Sigmoid colon (tissue), 7 donors: ENCODE measurements around the gene PHF14. TPM values are rescaled to one million over a fixed set of nuclear protein-coding genes. Genes with fewer than 3 reads are reported as not detected.

Experiments used
- DNase-seq: peaks from one replicate; pipeline ENCODE4 v3.0.0-alpha.2; 2019
- H3K27ac ChIP-seq, 4 donors: fragments of 200-600 bp; sonication (generic); one replicate each; pipeline ENCODE4 v1.5.1; 2016 to 2019; ENCODE audit warnings: mild to moderate bottlenecking in 1 of 4
- H3K27me3 ChIP-seq, 3 donors: fragments of 200-600 bp; sonication (generic); one replicate each; pipeline ENCODE4 v1.5.1; 2019; ENCODE audit warnings: mild to moderate bottlenecking in 1 of 3
- H3K36me3 ChIP-seq, 4 donors: fragments of 200-600 bp; sonication (generic); one replicate each; pipeline ENCODE4 v1.5.1; 2016 to 2019
- H3K4me1 ChIP-seq, 4 donors: fragments of 200-600 bp; sonication (generic); one replicate each; pipeline ENCODE4 v1.5.1; 2017 to 2019
- H3K4me3 ChIP-seq, 4 donors: fragments of 200-600 bp; sonication (generic); one replicate each; pipeline ENCODE4 v1.5.1; 2017 to 2019; ENCODE audit warnings: mild to moderate bottlenecking in 2 of 4, moderate library complexity in 1 of 4
- H3K9me3 ChIP-seq, 4 donors: fragments of 200-600 bp in 3 of 4; sonication (generic) in 3 of 4; one replicate each; pipeline versions ENCODE4 v1.5.1 to v1.6.1; 2013 to 2019
- EP300 ChIP-seq, 4 donors: sonication (generic); formaldehyde crosslinking; IDR thresholded peaks; one replicate each; pipeline ENCODE4 v1.6.1; 2017; ENCODE audit warnings: antibody characterized with exemption in 4 of 4
- POLR2A ChIP-seq, 2 donors: fragments of 450-650 bp; IDR thresholded peaks; one replicate each; pipeline ENCODE4 v1.6.1; 2016; ENCODE audit warnings: antibody characterized with exemption in 2 of 2, mild to moderate bottlenecking in 2 of 2, moderate library complexity in 2 of 2
- POLR2AphosphoS5 ChIP-seq, 4 donors: sonication (generic); formaldehyde crosslinking; IDR thresholded peaks; one replicate each; pipeline ENCODE4 v1.6.1; 2017; ENCODE audit warnings: antibody characterized with exemption in 4 of 4
- WGBS, 2 donors: extraction: QIAGEN DNeasy Blood & Tissue Kit; methylation state at CpG; one replicate each; pipeline ENCODE4 v1.1.7; 2013; 5-methylcytosine and 5-hydroxymethylcytosine counted together
- intact Hi-C: fragments of 100-400 bp; cut with DNase I; formaldehyde crosslinking; loops from one replicate; pipeline ENCODE4 v1.15.1; 2023
- polyA plus RNA-seq, 3 donors: library from polyadenylated mRNA; stranded (reverse); fragments of 200-250 nt; gene quantifications; one replicate each; pipeline ENCODE4 v1.2.3, GENCODE V29; 2013
- total RNA-seq, 4 donors: library from RNA; depleted of rRNA; stranded (reverse); fragments of >200 nt; gene quantifications; one replicate each; pipeline ENCODE4 v1.1.0, GENCODE V29; 2016
- TF ChIP-seq, protein P1 (sequence below), 4 experiments: fragments of 450-650 bp in 3 of 4; fragments of 200-600 bp in 1 of 4; IDR thresholded peaks; one replicate each; pipeline ENCODE4 v1.5.1; 2016 to 2019; ENCODE audit warnings: antibody characterized with exemption in 4 of 4, mild to moderate bottlenecking in 3 of 4, moderate library complexity in 2 of 4
- donor health status: healthy with polysubstance abuse.
- donor health status: Bipolar disorder and iron deficiency.
- donor health status: healthy.

The PHF14 gene
- total and polyA plus RNA-seq, 7 donors: 10.8 to 47.6 (median 28.8) TPM

DNA sequence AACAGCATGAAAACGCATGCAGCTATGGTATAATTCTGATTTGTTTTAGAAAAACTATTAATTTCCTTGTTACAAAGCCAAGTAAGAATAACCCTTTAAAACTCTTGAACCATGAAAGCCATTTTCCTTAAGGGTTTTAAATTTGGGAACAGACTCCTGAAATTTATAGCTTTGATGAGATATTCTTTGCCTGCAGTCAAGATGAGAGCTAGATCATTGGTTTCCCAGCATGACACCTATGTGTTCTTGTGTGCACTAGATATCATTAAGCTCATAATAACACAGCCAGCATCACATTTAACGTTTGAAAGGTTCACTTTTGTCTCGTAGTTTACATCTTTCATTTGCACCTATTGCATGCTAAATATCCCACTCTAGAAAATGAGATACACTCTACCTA, 202.2 kb downstream of the PHF14 start:
- H3K4me1 ChIP-seq: no peaks in the 10 kb centered on the region
- DNase-seq: no peak
- no peaks in the 10 kb centered on the region for H3K36me3 ChIP-seq
- no peaks in the 10 kb centered on the region for H3K27me3 ChIP-seq
- H3K27ac ChIP-seq: no peak overlapping the region
- H3K9me3 ChIP-seq: no peaks in the 10 kb centered on the region
- 33 to 67% methylated on average over 3 of the region's 3 CpGs for WGBS, 2 donors
- intact Hi-C loops: no loop called here
- no peak overlapping the region for H3K4me3 ChIP-seq
- no peak for TF ChIP-seq POLR2AphosphoS5 (IDR thresholded peaks at IDR 0.05)
- TF ChIP-seq, protein P1, sequence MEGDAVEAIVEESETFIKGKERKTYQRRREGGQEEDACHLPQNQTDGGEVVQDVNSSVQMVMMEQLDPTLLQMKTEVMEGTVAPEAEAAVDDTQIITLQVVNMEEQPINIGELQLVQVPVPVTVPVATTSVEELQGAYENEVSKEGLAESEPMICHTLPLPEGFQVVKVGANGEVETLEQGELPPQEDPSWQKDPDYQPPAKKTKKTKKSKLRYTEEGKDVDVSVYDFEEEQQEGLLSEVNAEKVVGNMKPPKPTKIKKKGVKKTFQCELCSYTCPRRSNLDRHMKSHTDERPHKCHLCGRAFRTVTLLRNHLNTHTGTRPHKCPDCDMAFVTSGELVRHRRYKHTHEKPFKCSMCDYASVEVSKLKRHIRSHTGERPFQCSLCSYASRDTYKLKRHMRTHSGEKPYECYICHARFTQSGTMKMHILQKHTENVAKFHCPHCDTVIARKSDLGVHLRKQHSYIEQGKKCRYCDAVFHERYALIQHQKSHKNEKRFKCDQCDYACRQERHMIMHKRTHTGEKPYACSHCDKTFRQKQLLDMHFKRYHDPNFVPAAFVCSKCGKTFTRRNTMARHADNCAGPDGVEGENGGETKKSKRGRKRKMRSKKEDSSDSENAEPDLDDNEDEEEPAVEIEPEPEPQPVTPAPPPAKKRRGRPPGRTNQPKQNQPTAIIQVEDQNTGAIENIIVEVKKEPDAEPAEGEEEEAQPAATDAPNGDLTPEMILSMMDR (IDR thresholded peaks at IDR 0.05): no peak
- TF ChIP-seq POLR2A (IDR thresholded peaks at IDR 0.05): no peak
- no peak for TF ChIP-seq EP300 (IDR thresholded peaks at IDR 0.05)

DNA sequence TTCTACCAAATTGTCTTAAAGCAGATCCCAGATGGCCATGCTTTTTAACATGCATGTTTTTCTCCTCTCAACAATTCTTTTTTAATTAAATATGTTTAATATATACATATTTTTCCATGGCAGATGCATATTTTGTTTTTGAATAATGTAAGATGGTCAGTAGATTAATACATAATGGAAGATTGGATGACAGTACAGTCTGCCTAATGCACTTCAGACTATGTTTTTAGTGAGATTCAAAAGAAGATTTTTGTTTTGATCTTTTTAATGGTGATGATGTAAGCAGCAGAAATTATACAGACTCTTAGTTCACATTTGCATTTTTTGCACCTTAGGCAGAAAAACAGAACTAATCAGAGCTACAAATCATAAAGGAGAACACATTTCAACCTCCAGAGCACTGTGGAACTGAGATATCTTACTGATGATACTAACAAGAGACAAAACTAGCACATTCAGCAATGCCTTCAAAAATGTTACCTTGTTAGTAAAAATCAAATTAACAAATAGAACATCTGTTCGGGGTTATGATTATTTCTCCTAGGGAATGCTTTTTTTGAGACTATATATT, 203.4 kb downstream of the PHF14 start:
- TF ChIP-seq POLR2AphosphoS5 (IDR thresholded peaks at IDR 0.05): no peak
- TF ChIP-seq, protein P1 (IDR thresholded peaks at IDR 0.05): no peak
- no peak for TF ChIP-seq EP300 (IDR thresholded peaks at IDR 0.05)
- TF ChIP-seq POLR2A (IDR thresholded peaks at IDR 0.05): no peak
- H3K4me3 ChIP-seq: no peak overlapping the region
- no peak for DNase-seq
- no peaks in the 10 kb centered on the region for H3K4me1 ChIP-seq
- no peaks in the 10 kb centered on the region for H3K36me3 ChIP-seq
- H3K9me3 ChIP-seq: no peaks in the 10 kb centered on the region
- WGBS, 2 donors: 89 to 92% methylated on average over 1 of the region's 1 CpG
- intact Hi-C loops: no loop called here
- H3K27ac ChIP-seq: no peak overlapping the region
- H3K27me3 ChIP-seq: no peaks in the 10 kb centered on the region

DNA sequence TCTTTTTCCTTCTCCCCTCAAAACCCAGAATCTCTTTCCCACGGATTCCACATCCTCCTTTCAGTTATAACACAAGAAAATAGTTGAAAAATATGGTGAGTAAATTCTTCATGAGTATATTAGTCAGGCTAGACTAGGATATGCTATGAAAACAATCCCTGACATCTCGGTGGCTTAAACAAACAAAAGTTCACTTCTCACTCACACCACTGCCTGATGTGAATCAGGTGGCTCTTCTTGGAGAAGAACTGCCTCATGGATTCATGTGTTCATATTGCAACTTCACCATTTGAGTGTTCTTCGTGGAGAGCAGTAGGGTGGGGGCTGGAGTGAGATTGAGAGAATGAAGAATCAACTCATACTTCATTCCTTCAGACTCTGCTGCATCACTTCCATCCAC, 204.1 kb downstream of the PHF14 start:
- TF ChIP-seq, protein P1 (IDR thresholded peaks at IDR 0.05): no peak
- TF ChIP-seq POLR2AphosphoS5 (IDR thresholded peaks at IDR 0.05) (no peak), POLR2A (IDR thresholded peaks at IDR 0.05) (no peak), EP300 (IDR thresholded peaks at IDR 0.05) (no peak)
- no peak overlapping the region for H3K27ac ChIP-seq
- whole genome bisulfite sequencing, 2 donors: 55 to 69% methylated on average over 3 of the region's 3 CpGs

DNA sequence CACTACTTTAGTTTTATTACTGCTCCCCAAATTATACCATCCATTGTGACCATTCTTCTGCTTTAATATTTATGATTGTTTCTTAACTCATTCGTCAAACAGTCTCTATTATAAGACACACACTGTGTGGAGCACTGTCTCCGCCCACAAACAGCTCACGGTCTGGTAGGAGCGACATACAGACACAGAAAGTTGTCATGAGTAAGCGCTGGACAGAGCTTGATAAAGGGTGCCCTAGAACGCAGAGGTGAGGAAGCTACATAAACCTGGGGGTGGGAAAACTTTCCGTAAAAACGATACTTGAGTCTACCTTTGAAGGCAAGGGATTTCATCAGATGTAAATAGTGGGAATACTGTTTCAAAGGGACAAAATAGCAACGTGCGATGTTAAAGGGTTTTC, 207.9 kb downstream of the PHF14 start:
- Histone ChIP-seq H3K27me3 (no peaks in the 10 kb centered on the region), H3K27ac (no peak overlapping the region), H3K4me3 (no peak overlapping the region), H3K9me3 (peaks cover 0 to 9% (median 3%) of the 10 kb centered on the region in 4 donors), H3K36me3 (no peaks in the 10 kb centered on the region), H3K4me1 (no peaks in the 10 kb centered on the region)
- intact Hi-C loops: no loop called here
- no peak for DNase-seq
- WGBS, 2 donors: 86% methylated on average over 10 of the region's 10 CpGs
- TF ChIP-seq POLR2AphosphoS5 (IDR thresholded peaks at IDR 0.05) (no peak), POLR2A (IDR thresholded peaks at IDR 0.05) (no peak), EP300 (IDR thresholded peaks at IDR 0.05) (no peak)
- TF ChIP-seq, protein P1 (IDR thresholded peaks at IDR 0.05): no peak

More for the DNA sequence above, 204.1 kb downstream of the PHF14 start:
- Histone ChIP-seq H3K36me3 (no peaks in the 10 kb centered on the region), H3K9me3 (no peaks in the 10 kb centered on the region), H3K4me3 (no peak overlapping the region), H3K27me3 (no peaks in the 10 kb centered on the region), H3K4me1 (no peaks in the 10 kb centered on the region)
- DNase-seq: no peak
- intact Hi-C loops: no loop called here

DNA sequence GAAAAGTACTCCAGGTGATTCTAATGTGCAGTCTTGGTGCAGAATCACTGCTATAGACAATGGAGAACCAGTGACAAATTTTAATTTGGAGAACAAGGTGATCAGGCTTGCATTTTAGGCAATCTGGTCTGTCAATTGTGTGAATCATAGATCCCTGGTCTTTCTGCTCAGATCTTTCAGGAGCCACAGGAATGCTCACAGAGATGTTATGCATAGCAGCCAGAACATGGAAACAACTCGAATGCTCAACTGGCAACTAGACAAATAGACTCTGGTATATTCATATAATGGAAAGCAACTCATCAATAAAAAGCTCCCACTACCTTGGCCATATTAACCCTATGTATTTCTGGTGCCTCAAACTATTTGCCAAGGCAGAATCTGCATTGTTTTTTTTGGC, 209.1 kb downstream of the PHF14 start:
- DNase-seq: no peak
- no peak overlapping the region for H3K27ac ChIP-seq
- TF ChIP-seq EP300 (IDR thresholded peaks at IDR 0.05) (no peak), POLR2AphosphoS5 (IDR thresholded peaks at IDR 0.05) (no peak), POLR2A (IDR thresholded peaks at IDR 0.05) (no peak)
- TF ChIP-seq, protein P1 (IDR thresholded peaks at IDR 0.05): no peak
- H3K4me3 ChIP-seq: no peak overlapping the region
- no peaks in the 10 kb centered on the region for H3K4me1 ChIP-seq
- WGBS, 2 donors: 63 to 80% methylated on average over 1 of the region's 1 CpG
- intact Hi-C loops: no loop called here
- no peaks in the 10 kb centered on the region for H3K36me3 ChIP-seq
- peaks cover 0 to 9% (median 3%) of the 10 kb centered on the region in 4 donors for H3K9me3 ChIP-seq
- no peaks in the 10 kb centered on the region for H3K27me3 ChIP-seq
